Ovary (tissue), 3 donors: ENCODE measurements around the gene BCL11B.

ENCODE experiments used
- CTCF ChIP-seq, 3 donors: fragments of 450-650 bp in 2 of 3; fragments of 200-600 bp in 1 of 3; IDR thresholded peaks; one replicate each; pipeline versions ENCODE4 v1.5.1 to v1.8.0; 2016 to 2022; ENCODE audit warnings: antibody characterized with exemption in 3 of 3, mild to moderate bottlenecking in 1 of 3
- POLR2A ChIP-seq: fragments of 450-650 bp; IDR thresholded peaks from one replicate; pipeline ENCODE4 v1.6.1; 2017; ENCODE audit warnings: antibody characterized with exemption, mild to moderate bottlenecking, moderate library complexity
- donor health status: DM: no; HTN: no; CAD: no.

- TF ChIP-seq CTCF (IDR thresholded peaks at IDR 0.05): no peak
- TF ChIP-seq POLR2A: no peak
Observed at GRCh38 chr14:99123208-99123870, 148.7 kb downstream of the BCL11B start.
